ENCODE measurements around the gene DALRD3. TPM values are rescaled to one million over a fixed set of nuclear protein-coding genes. Genes with fewer than 3 reads are reported as not detected.

Gene DALRD3
- total and polyA plus RNA-seq, 2 experiments from 2014 or later, result 31.0 to 57.7 TPM

DNA sequence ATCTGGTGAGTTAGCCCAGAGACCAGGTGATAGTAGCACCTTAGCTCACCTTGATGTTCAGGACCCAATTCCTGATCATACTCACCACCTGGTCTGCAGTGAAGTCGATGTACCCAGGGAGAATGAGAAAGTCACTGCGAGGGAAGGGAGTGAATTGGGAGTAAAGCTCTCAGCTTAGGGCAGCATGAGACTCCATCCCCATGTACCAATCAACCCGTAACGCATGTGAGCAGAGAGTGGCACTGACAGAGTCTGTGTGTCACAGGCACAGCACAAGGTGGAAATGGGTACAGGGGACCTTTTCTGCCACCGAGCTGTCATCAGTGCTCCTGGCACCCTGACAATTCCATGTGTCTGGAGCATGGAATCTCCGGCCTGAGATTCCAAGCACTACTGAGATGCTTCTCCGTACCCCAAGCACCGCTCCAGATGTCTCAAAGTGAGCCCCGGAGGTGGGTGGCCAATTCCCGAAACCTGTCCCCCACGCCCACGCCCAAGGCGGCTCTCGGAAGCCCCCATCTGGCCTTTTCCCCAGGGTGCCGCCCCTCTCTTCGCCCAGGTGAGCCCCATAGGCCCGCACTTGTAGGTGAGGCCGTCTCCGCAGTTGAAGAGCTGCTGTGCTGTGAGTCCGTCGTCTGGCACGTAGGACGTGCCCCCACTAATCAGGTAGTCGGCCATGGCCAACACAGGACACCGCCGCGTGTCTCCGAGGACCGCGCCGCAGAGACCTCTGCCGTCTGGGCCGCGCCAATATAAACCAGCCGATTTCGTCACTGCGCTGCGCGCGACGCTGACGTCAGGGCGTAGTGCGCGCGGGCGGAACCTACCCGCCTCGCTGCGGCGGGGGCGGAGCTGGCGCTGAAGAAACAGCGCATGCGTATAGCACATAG is 10.5 kb upstream of the DALRD3 start, which contains the start of gene IMPDH2:
Gene IMPDH2, minus strand, starts transcription at position 726 of the 890 bp plus-strand sequence. Its CDS starts 48 bp downstream, at position 678.
- H3K36me3 ChIP-seq (ENCODE audit: insufficient read depth), result peaks cover 54% of the 10 kb centered on the region
- H3K27ac ChIP-seq (ENCODE audit: low read depth), result peak within 1 kb of the TSS; percentile 76
- DNase-seq (ENCODE audit: low spot score) (peak; percentile 96), ATAC-seq (peak; percentile 91)
- Mint-ChIP-seq H3K4me3 (peak within 1 kb of the TSS; percentile 94), H3K9me3 (no peaks in the 10 kb centered on the region; the same call in 1 of the 3 replicates), H3K4me1 (peaks cover 18% of the 10 kb centered on the region), H3K36me3 (ENCODE audit: low read depth) (peaks cover 88% of the 10 kb centered on the region), H3K27me3 (ENCODE audit: insufficient read depth, low read depth, poor library complexity) (peaks cover 22% of the 10 kb centered on the region), H3K27ac (peak within 1 kb of the TSS; percentile 97)
- H3K4me1 ChIP-seq (ENCODE audit: insufficient read depth), result peaks cover 7% of the 10 kb centered on the region; the same call in 1 of the 2 replicates
- H4K20me1 ChIP-seq (replicated peaks; ENCODE audit: insufficient read depth), result peaks cover 20% of the 10 kb centered on the region
- peak within 1 kb of the TSS; percentile 98 for H3K4me2 ChIP-seq
- H3K79me2 ChIP-seq (replicated peaks; ENCODE audit: insufficient read depth), result peaks cover 16% of the 10 kb centered on the region
- peaks cover 56% of the 10 kb centered on the region for H3F3A ChIP-seq (replicated peaks; ENCODE audit: low read depth)
- no peak within 1 kb of the TSS for H2AFZ ChIP-seq
- TF ChIP-seq ZNF462 (CRISPR knock-in tag; IDR thresholded peaks at IDR 0.05) (no peak), EZH2phosphoT487 (IDR thresholded peaks at IDR 0.05; ENCODE audit: unreplicated experiment) (no peak), POLR2AphosphoS5 (IDR thresholded peaks at IDR 0.05; ENCODE audit: low read depth) (peak; percentile 100), JUNB (IDR thresholded peaks at IDR 0.05; ENCODE audit: unreplicated experiment) (no peak), NANOG (IDR thresholded peaks at IDR 0.05; ENCODE audit: borderline replicate concordance) (no peak), ETS1 (IDR thresholded peaks at IDR 0.05) (peak; percentile 14; the same call in 1 of the 2 replicates), ZNF331 (CRISPR knock-in tag; IDR thresholded peaks at IDR 0.05; ENCODE audit: low read depth) (no peak), ZNF114 (CRISPR knock-in tag; IDR thresholded peaks at IDR 0.05) (no peak), STAT1 (IDR thresholded peaks at IDR 0.05; ENCODE audit: unreplicated experiment) (no peak), EZH2 (IDR thresholded peaks at IDR 0.05; ENCODE audit: low read depth, unreplicated experiment) (no peak), CREB1 (CRISPR knock-in tag; IDR thresholded peaks at IDR 0.05; ENCODE audit: low read depth) (peak; percentile 96)
- TF ChIP-seq, protein P1, sequence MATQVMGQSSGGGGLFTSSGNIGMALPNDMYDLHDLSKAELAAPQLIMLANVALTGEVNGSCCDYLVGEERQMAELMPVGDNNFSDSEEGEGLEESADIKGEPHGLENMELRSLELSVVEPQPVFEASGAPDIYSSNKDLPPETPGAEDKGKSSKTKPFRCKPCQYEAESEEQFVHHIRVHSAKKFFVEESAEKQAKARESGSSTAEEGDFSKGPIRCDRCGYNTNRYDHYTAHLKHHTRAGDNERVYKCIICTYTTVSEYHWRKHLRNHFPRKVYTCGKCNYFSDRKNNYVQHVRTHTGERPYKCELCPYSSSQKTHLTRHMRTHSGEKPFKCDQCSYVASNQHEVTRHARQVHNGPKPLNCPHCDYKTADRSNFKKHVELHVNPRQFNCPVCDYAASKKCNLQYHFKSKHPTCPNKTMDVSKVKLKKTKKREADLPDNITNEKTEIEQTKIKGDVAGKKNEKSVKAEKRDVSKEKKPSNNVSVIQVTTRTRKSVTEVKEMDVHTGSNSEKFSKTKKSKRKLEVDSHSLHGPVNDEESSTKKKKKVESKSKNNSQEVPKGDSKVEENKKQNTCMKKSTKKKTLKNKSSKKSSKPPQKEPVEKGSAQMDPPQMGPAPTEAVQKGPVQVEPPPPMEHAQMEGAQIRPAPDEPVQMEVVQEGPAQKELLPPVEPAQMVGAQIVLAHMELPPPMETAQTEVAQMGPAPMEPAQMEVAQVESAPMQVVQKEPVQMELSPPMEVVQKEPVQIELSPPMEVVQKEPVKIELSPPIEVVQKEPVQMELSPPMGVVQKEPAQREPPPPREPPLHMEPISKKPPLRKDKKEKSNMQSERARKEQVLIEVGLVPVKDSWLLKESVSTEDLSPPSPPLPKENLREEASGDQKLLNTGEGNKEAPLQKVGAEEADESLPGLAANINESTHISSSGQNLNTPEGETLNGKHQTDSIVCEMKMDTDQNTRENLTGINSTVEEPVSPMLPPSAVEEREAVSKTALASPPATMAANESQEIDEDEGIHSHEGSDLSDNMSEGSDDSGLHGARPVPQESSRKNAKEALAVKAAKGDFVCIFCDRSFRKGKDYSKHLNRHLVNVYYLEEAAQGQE (IDR thresholded peaks at IDR 0.05; ENCODE audit: unreplicated experiment), result no peak
- TF ChIP-seq, protein P2, sequence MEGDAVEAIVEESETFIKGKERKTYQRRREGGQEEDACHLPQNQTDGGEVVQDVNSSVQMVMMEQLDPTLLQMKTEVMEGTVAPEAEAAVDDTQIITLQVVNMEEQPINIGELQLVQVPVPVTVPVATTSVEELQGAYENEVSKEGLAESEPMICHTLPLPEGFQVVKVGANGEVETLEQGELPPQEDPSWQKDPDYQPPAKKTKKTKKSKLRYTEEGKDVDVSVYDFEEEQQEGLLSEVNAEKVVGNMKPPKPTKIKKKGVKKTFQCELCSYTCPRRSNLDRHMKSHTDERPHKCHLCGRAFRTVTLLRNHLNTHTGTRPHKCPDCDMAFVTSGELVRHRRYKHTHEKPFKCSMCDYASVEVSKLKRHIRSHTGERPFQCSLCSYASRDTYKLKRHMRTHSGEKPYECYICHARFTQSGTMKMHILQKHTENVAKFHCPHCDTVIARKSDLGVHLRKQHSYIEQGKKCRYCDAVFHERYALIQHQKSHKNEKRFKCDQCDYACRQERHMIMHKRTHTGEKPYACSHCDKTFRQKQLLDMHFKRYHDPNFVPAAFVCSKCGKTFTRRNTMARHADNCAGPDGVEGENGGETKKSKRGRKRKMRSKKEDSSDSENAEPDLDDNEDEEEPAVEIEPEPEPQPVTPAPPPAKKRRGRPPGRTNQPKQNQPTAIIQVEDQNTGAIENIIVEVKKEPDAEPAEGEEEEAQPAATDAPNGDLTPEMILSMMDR (conservative IDR thresholded peaks at IDR 0.05; ENCODE audit: low read depth in 2 of 2), result peak in 1 of 2 experiments; percentile 0; a peak in 1 of 4 replicates
- no peaks in the 10 kb centered on the region for H3K27me3 ChIP-seq (ENCODE audit: insufficient read depth)
- no peaks in the 10 kb centered on the region for H3K9me2 ChIP-seq (ENCODE audit: insufficient read depth)
- H3K4me3 ChIP-seq, result peak within 1 kb of the TSS; percentile 93

Measured in GM23338 (cell line).